Adrenal gland (tissue), 5 donors: ENCODE results near the gene SURF6.

Experiments used
- CTCF ChIP-seq, 6 experiments: fragments of 450-650 bp in 4 of 6; fragments of 200-600 bp in 2 of 6; sonication (generic) in 1 of 6; IDR thresholded peaks; 1 replicate in 5 of 6; 2 replicates in 1 of 6; pipeline versions ENCODE4 v1.5.1 to v1.8.0; 2016 to 2021; ENCODE audit warnings: antibody characterized with exemption in 6 of 6, mild to moderate bottlenecking in 2 of 6, moderate library complexity in 1 of 6
- POLR2A ChIP-seq, 2 donors: fragments of 450-650 bp; IDR thresholded peaks; one replicate each; pipeline ENCODE4 v1.6.1; 2017; ENCODE audit warnings: antibody characterized with exemption in 2 of 2, mild to moderate bottlenecking in 2 of 2, moderate library complexity in 1 of 2
- donor health status: DM: no; HTN: no; CAD: no.

GRCh38 chr9:133360400-133361393, 24.7 kb upstream of the SURF6 start:
- TF ChIP-seq CTCF (IDR thresholded peaks at IDR 0.05) (no peak), POLR2A (IDR thresholded peaks at IDR 0.05) (no peak)
